GM19099 (cell line): Measurements from ENCODE around the gene DCLRE1B.

ENCODE experiments used
- POLR2A ChIP-seq: IDR thresholded peaks from 3 replicates; pipeline ENCODE4 v1.6.1; 2011; ENCODE audit warnings: low read depth; ENCODE audit not compliant: insufficient read length; ENCODE audit errors: extremely low read depth

The DCLRE1B gene

GRCh38 chr1:113876176-113876575 is 28.9 kb upstream of the DCLRE1B start:
- TF ChIP-seq POLR2A = no peak

- TF ChIP-seq POLR2A = no peak
Observed at GRCh38 chr1:113879739-113880038, 25.4 kb upstream of the DCLRE1B start.

GRCh38 chr1:113881661-113882060 is 23.5 kb upstream of the DCLRE1B start:
- TF ChIP-seq POLR2A = no peak

- no peak for TF ChIP-seq POLR2A
Observed at GRCh38 chr1:113886417-113887401, 18.4 kb upstream of the DCLRE1B start.

GRCh38 chr1:113887402-113888175 is 17.5 kb upstream of the DCLRE1B start, which contains the start of gene BCL2L15:
Gene BCL2L15 (minus strand): TSS chr1:113887581. CDS start chr1:113887375, 206 bp downstream.
- TF ChIP-seq POLR2A = no peak

GRCh38 chr1:113890816-113891215 is 14.3 kb upstream of the DCLRE1B start:
- TF ChIP-seq POLR2A = no peak

- TF ChIP-seq POLR2A = no peak
Observed at GRCh38 chr1:113891631-113892220, 13.4 kb upstream of the DCLRE1B start.

GRCh38 chr1:113893267-113893666 is 11.9 kb upstream of the DCLRE1B start:
- no peak for TF ChIP-seq POLR2A

- no peak for TF ChIP-seq POLR2A
Observed at GRCh38 chr1:113895098-113895497, 10.0 kb upstream of the DCLRE1B start.

GRCh38 chr1:113895961-113896360 is 9.2 kb upstream of the DCLRE1B start:
- TF ChIP-seq POLR2A = no peak

- TF ChIP-seq POLR2A = no peak
Observed at GRCh38 chr1:113898241-113898814, 6.8 kb upstream of the DCLRE1B start.

GRCh38 chr1:113899111-113899510 is 6.0 kb upstream of the DCLRE1B start:
- TF ChIP-seq POLR2A = no peak

- no peak for TF ChIP-seq POLR2A
Observed at GRCh38 chr1:113901191-113901590, 3.9 kb upstream of the DCLRE1B start.

- TF ChIP-seq POLR2A = no peak
Observed at GRCh38 chr1:113903501-113904292, 1.4 kb upstream of the DCLRE1B start.
